OCI-LY3 (cell line): Measurements from ENCODE around the gene CNTNAP2.

Experiments used
- H2AFZ ChIP-seq: fragments of 200-600, 300-600 bp; shearing (Covaris generic); 2 replicates; pipeline ENCODE4 v1.6.0; 2014; ENCODE audit warnings: antibody characterized with exemption, low read depth, low read length
- H3K27ac ChIP-seq: fragments of 200-600, 300-600 bp; sonication (generic); 2 replicates; pipeline ENCODE4 v1.5.1; 2014; ENCODE audit warnings: mild to moderate bottlenecking, low read length, moderate library complexity, mixed read lengths
- H3K27me3 ChIP-seq: fragments of 200-600, 300-600 bp; sonication (generic); 2 replicates; pipeline ENCODE4 v1.6.1; 2014; ENCODE audit warnings: low read depth, low read length, mixed read lengths
- H3K36me3 ChIP-seq: fragments of 200-600, 300-600 bp; sonication (generic); replicated peaks from 2 replicates; pipeline ENCODE3; 2014; ENCODE audit warnings: low read depth, low read length, mixed read lengths
- H3K4me1 ChIP-seq: fragments of 300-600, 200-600 bp; sonication (generic); 2 replicates; pipeline ENCODE4 v1.6.1; 2014; ENCODE audit warnings: low read length, mixed read lengths
- H3K4me2 ChIP-seq: fragments of 200-600, 300-600 bp; sonication (generic); 2 replicates; pipeline ENCODE4 v1.6.1; 2014; ENCODE audit warnings: low read length, mixed read lengths
- H3K4me3 ChIP-seq: fragments of 300-600, 200-600 bp; sonication (generic); 2 replicates; pipeline ENCODE4 v1.5.1; 2014; ENCODE audit warnings: antibody characterized with exemption, mild to moderate bottlenecking, low read length, moderate library complexity
- H3K79me2 ChIP-seq: fragments of 300-600, 200-600 bp; shearing (Covaris generic); 2 replicates; pipeline ENCODE4 v1.6.1; 2014; ENCODE audit warnings: mild to moderate bottlenecking, low read length, mixed read lengths
- H3K9ac ChIP-seq: fragments of 300-600, 200-600 bp; shearing (Covaris generic); 2 replicates; pipeline ENCODE4 v1.6.0; 2014; ENCODE audit warnings: mild to moderate bottlenecking, low read length, moderate library complexity
- H3K9me3 ChIP-seq: fragments of 200-600, 300-600 bp; shearing (Covaris generic); 2 replicates; pipeline ENCODE4 v1.6.1; 2014; ENCODE audit warnings: low read length, mixed read lengths; ENCODE audit not compliant: insufficient read depth
- H4K20me1 ChIP-seq: fragments of 200-600, 300-600 bp; sonication (generic); 2 replicates; pipeline ENCODE4 v1.6.1; 2016; ENCODE audit warnings: low read length, mixed read lengths; ENCODE audit not compliant: insufficient read depth
- EZH2phosphoT487 ChIP-seq: fragments of 200-600 bp; shearing (Covaris generic); IDR thresholded peaks from 2 replicates; pipeline ENCODE4 v1.6.1; 2018; ENCODE audit warnings: antibody characterized with exemption, mixed run types, low read depth
- TF ChIP-seq, protein P1 (sequence below): fragments of 200-600, 300-600 bp; sonication (generic); IDR thresholded peaks from 2 replicates; pipeline ENCODE4 v1.5.1; 2014; ENCODE audit warnings: antibody characterized with exemption, low read length, low read depth

CNTNAP2 gene

GRCh38 chr7:146791344-146792285 is 675.0 kb downstream of the CNTNAP2 start:
- Histone ChIP-seq H3K36me3 (no peaks in the 10 kb centered on the region), H3K27ac (no peak overlapping the region), H4K20me1 (no peaks in the 10 kb centered on the region), H3K4me3 (no peak overlapping the region), H2AFZ (no peak overlapping the region), H3K4me1 (no peaks in the 10 kb centered on the region), H3K27me3 (no peaks in the 10 kb centered on the region), H3K9ac (no peak overlapping the region), H3K79me2 (no peaks in the 10 kb centered on the region), H3K9me3 (peaks cover 4% of the 10 kb centered on the region; the same call in 1 of the 2 replicates), H3K4me2 (no peak overlapping the region)
- TF ChIP-seq, protein P1, sequence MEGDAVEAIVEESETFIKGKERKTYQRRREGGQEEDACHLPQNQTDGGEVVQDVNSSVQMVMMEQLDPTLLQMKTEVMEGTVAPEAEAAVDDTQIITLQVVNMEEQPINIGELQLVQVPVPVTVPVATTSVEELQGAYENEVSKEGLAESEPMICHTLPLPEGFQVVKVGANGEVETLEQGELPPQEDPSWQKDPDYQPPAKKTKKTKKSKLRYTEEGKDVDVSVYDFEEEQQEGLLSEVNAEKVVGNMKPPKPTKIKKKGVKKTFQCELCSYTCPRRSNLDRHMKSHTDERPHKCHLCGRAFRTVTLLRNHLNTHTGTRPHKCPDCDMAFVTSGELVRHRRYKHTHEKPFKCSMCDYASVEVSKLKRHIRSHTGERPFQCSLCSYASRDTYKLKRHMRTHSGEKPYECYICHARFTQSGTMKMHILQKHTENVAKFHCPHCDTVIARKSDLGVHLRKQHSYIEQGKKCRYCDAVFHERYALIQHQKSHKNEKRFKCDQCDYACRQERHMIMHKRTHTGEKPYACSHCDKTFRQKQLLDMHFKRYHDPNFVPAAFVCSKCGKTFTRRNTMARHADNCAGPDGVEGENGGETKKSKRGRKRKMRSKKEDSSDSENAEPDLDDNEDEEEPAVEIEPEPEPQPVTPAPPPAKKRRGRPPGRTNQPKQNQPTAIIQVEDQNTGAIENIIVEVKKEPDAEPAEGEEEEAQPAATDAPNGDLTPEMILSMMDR, result no peak
- no peak for TF ChIP-seq EZH2phosphoT487

GRCh38 chr7:146804620-146805019 is 688.0 kb downstream of the CNTNAP2 start:
- Histone ChIP-seq H3K36me3 (no peaks in the 10 kb centered on the region), H3K9ac (no peak overlapping the region), H3K27ac (no peak overlapping the region), H3K9me3 (no peaks in the 10 kb centered on the region), H3K4me3 (no peak overlapping the region), H3K4me1 (no peaks in the 10 kb centered on the region), H3K27me3 (no peaks in the 10 kb centered on the region), H4K20me1 (no peaks in the 10 kb centered on the region), H3K4me2 (no peak overlapping the region), H2AFZ (no peak overlapping the region), H3K79me2 (no peaks in the 10 kb centered on the region)
- TF ChIP-seq, protein P1, result no peak
- TF ChIP-seq EZH2phosphoT487, result no peak

DNA sequence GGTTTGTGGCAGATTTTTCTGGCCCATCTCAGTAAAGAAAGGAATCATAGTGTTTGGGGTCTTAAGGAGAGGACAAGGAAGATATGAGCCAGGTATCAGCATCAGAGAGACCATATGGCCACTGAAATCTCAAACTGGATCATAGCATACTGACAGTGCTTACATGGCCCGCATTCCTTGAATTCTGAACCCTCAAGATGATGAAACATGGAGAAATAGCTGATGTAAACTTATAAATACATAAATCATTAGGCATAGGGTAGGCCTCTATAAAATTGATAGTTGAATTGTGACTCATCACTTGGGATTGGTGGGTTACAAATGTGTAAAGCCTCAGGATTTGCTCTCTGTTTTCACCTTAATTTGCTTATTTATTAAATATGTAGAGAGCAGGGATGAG is 688.5 kb downstream of the CNTNAP2 start:
- no peaks in the 10 kb centered on the region for H3K79me2 ChIP-seq
- no peak overlapping the region for H3K9ac ChIP-seq
- no peaks in the 10 kb centered on the region for H3K36me3 ChIP-seq

DNA sequence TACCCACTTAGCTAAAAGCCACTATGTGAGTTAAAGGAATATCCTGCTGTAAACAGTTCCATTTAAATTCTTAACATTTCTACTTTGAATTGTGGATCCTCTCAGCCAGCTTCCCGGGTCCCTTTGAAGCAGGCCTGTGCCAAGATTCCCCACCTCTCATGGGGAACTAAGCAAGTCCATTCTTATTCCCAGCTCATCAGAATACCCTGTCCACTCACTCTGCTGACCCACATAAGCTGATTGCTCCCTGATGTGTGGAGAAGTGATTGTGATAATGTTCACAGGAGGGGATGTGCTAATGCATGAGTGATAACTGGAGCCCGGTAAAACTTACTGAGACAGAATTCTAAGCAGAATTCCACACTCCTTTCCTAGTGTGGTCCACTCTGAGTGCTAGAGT is 709.7 kb downstream of the CNTNAP2 start:
- no peak overlapping the region for H2AFZ ChIP-seq
- H3K79me2 ChIP-seq, result no peaks in the 10 kb centered on the region
- no peak overlapping the region for H3K4me3 ChIP-seq
- no peaks in the 10 kb centered on the region for H4K20me1 ChIP-seq
- H3K9me3 ChIP-seq, result no peaks in the 10 kb centered on the region
- no peak overlapping the region for H3K27ac ChIP-seq
- no peak for TF ChIP-seq EZH2phosphoT487
- TF ChIP-seq, protein P1, result no peak
- H3K4me2 ChIP-seq, result no peak overlapping the region
- no peak overlapping the region for H3K9ac ChIP-seq
- H3K27me3 ChIP-seq, result no peaks in the 10 kb centered on the region
- H3K4me1 ChIP-seq, result no peaks in the 10 kb centered on the region
- no peaks in the 10 kb centered on the region for H3K36me3 ChIP-seq

More for the DNA sequence above, 688.5 kb downstream of the CNTNAP2 start:
- Histone ChIP-seq H3K27ac (no peak overlapping the region), H2AFZ (no peak overlapping the region), H4K20me1 (no peaks in the 10 kb centered on the region), H3K9me3 (no peaks in the 10 kb centered on the region), H3K4me2 (no peak overlapping the region), H3K4me1 (no peaks in the 10 kb centered on the region), H3K4me3 (no peak overlapping the region), H3K27me3 (no peaks in the 10 kb centered on the region)
- TF ChIP-seq EZH2phosphoT487, result no peak
- TF ChIP-seq, protein P1, result no peak
